ENCODE data around the gene SPATA6L. TPM values are rescaled to one million over a fixed set of nuclear protein-coding genes. Genes with fewer than 3 reads are reported as not detected.

SPATA6L gene
- total RNA-seq, 1 donor from 2014 or later, result 10.9 TPM

DNA sequence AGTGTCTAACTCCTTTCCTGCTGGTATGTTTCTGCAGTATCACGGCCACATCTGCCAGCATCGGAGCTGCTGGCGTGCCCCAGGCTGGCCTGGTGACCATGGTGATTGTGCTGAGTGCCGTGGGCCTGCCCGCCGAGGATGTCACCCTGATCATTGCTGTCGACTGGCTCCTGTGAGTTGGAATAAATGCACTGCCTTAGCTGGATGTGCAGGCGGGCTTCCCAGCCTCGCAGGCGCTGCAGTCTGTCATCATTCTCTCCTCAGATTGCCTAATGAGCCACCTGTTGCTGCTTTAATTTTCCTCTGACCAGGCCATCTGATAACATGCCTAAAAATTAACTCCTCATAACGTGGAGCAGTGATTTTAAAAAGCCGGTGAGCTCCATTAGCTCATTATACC is 83.3 kb downstream of the SPATA6L start:
- no peak for DNase-seq

DNA sequence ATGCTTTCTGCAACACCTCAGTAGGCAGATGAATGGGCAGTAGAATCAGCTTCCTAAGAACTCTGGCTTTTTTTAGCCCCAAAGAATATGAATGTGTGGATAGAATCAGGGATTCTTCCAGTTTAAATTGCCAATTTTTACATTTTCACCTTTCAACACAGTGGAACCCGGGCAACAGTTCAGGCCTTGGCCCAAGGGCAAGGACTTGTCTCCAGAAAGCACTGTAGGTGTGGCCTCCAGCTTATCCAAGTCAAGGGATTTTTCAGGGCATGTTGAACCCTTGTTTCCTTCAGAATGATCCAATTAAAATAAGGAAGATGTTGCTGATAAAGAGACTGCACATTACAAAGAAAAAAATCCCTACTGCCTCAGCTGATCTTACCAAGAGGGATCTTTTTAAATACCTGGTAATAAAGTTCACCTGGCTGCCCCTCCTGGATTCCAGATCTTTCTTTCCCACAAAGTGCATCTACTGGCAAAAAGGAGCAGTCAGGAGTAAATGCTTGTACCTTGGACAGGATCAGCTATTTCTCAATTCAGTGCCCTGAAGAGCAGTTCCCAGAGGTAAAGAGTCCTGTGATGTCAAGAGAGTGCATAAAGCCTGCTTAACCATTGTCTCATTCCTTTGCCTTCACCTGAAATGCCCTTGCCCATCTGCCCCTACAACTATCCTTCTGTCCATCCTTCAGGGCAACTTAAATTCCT is 84.3 kb downstream of the SPATA6L start:
- no peak for DNase-seq

DNA sequence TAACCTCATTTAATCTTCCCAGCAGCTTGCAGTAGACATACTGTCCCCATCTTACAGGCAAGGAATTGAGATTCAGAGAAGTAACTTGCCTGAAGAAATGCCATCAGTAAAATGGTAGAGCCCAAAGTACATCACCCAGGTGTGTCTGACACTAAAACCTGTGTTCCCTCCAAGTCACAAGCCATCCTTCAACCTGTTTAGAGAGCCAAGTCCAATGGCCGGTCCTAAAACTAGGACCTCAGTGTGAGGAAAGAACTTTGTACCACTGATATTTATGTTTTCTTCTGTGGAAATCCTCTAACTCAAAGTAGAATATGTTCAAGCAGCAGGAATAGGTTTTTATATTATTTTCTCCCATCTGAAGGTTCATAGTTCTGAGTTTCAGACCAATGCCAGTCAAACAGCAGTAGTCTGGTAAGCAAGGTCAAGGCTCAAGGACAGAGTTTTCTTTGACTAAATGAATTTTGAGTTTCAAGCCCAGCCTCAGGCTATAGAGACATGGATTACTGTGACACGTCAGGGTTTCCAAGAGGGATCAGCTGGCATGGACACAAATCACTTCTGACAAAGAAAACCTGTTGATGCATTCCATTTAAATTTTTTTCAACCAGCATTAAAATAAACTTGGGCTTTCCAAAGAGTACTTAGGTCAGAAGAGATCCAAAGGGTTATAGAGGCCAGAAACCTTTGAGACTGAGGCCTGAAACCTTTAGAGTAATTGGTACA is 85.1 kb downstream of the SPATA6L start:
- no peak for DNase-seq

DNA sequence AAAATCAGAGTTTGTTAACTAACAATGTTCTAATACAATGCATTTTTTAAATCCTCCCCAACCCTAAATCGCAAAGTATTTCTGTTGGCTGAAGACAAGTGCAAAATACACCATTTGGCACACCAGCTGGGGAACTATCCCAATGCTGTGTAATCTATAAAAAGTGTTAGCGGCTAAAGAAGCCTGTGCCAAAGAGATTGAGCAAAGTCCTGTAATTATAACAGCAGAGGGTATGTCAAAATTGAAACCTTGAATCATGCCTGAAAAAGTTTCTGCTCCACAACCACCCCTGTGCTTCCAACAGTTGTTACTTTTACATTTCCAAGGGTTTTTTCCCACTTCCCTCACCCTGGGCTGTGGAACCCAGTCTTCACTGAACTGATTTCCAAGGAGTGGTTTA is 87.3 kb downstream of the SPATA6L start:
- no peak for DNase-seq

DNA sequence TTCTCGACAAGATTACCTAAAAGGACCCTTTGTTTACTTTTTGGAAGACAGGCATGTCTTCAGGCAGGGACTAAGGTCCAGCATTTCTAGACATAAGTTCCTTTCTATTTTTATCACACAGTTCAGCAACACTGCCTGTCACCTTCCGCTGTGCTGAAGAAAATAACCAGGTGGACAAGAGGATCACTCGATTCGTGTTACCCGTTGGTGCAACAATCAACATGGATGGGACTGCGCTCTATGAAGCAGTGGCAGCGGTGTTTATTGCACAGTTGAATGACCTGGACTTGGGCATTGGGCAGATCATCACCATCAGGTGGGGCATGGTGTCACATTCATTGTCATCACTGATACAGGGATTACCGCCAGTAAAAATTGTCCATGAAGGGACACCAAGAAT is 89.8 kb downstream of the SPATA6L start:
- no peak for DNase-seq

DNA sequence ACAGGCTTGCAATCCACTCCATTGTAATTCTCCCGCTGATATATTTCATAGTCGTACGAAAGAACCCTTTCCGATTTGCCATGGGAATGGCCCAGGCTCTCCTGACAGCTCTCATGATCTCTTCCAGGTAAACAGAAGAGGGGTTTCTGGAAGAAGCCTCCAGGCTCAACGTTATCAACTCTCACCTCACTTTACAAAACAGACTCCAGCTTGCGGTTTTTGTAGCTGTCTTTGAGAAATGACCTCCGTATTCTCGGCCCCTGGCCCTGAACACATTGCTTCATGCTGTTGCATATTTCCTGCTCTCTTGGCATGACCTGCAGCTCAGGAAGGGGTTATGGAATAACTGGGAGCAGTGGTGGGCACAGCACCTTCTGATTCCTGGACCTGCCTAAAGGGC is 90.3 kb downstream of the SPATA6L start:
- DNase-seq, result no peak

DNA sequence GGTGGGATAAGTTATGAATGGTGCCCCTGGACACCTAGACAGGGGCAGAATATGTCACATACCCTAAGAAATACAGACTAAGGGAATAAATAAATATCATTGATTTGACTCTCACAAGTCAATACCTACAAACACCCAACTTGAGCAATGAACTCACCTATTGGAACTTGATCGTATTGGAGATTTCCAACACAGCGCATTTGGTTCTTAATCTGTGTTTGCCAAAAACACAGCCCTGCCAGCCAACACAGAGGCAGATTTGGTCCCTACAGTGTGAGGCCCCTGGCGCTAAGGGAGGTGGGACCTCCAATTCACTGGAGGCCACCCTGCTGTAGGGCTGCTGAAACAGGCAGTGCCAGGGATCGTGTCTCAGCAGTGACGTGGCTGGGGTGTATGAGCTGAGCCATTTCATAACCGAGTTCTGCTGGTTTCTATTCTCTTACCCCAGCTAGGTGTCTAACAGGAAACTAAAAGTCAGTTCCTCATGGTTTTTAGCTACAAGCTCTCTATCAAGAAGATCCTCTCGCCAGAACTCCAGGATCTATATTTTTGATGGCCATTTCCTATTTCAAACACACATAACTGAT is 91.5 kb downstream of the SPATA6L start:
- DNase-seq, result no peak

DNA sequence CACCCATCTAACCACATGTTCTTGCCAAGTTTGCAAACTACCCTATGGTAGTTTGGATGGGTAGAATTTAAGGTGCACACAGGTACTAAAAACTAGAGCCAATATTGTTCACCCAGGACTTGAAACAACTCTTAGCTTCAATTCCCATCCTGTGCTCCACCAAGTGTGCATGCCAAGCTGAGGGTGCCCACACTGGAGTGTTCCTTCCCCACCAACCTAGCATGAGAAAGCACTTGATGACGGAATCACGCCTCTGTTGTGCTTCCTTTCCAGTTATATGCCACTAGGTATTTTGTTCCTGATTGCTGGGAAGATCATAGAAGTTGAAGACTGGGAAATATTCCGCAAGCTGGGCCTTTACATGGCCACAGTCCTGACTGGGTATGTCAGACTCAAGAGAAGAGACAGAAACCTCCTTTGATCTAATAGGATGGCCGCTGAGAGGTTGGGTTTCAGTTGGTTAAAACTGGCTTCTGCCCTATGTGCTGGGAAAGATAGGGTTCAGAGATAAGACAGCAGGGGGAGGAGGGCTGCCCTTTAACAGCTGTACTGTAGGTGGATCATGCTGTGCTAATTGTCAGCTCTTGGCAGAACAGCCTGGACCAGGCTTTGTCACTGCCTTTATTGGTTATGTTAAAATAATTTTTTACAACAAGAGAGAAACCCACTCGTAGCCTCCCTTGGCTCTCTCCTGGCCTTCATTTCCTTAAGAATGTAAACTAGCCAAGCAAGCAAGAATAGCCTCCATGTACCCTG is 92.5 kb downstream of the SPATA6L start:
- DNase-seq, result peak; percentile 36

DNA sequence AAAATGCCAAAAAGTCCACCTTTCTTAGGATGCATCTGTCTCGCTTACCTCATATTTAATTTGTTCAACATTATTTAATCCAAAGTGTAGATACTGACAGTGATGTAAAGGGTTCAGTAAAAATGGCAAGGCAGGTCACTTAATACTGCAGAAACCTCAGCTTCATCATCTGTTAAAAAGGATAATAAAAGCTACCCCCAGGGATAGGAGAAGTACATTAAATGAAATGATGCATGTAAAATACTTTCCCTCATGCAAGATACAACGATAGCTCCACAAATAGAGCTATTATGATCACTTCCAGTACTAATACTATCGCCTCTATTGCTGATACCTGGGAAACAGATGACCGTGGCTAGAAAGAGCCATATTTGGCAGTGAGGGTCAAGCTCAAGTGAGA is 93.1 kb downstream of the SPATA6L start:
- DNase-seq, result no peak

DNA sequence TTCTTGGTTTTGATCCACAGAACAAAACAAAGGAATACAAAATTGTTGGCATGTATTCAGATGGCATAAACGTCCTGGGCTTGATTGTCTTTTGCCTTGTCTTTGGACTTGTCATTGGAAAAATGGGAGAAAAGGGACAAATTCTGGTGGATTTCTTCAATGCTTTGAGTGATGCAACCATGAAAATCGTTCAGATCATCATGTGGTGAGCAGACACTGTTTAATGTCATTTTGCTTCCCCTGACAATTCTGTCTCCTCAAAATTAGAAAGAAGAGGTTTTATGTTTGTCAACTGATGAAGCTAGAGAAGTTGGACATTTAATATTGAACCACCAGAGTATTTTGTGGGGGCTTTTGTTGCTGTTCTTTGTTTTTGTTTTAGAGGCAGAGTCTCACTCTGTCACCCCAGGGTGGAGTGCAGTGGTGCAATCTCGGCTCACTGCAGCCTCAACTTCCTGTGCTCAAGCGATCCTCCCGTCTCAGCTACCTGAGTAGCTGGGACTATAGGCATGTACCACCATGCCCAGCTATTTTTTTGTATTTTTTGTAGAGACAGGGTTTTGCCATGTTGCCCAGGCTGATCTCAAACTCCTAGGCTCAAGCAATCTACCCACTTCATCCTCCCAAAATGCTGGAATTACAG is 94.0 kb downstream of the SPATA6L start:
- DNase-seq, result no peak

DNA sequence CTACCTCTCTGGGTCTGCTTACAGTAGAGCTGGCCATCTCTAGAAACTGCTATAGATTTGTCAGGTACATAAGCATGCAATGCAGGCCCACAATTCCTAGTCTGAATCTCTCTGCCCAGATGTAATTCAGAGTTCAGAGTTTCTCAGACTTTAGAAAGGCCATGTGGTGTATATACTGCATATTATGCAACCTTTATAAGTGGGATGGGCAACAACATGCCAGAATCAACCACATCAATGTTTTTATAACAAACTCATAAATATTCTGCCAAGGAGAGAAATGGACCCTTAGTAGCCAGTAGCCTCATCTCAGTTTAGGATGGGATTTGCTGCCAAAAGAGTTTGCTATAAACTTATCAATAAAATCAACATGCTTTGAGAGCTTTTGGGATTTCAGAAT is 97.2 kb downstream of the SPATA6L start:
- DNase-seq, result no peak

DNA sequence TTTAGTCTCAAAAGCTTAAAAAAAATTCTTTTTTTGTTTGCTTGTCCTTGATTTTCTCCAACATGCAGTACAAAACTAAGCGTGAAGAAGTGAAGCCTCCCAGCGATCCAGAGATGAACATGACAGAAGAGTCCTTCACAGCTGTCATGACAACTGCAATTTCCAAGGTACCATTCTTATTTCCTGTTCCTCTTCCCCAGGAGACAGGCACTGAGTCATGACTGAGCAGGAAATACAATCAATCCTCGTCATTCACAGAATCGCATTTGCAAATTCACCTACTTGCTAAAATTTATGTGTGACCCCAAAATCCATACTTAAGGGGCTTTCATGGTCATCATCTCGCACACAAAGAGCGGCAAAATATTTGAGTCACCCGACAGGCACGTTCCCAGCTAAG is 98.7 kb downstream of the SPATA6L start:
- DNase-seq, result no peak

DNA sequence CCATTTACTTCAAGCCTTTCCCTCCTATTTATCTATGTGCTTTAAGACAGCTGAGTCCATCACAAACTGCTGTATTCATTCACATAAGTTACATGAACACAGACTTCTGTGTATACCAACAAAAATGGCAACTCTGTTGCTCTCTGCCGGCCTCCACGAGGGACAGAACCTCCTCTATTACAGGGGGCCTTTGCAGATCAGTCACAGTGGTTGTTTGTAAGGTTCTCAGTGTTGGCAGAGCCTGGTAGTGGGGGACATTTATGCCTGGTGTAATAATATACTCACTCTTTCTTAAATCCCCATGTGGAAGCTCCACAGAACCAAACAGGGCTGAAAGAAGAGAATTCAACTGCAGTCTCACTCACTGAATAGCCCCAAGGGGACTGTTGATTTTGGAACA is 99.5 kb downstream of the SPATA6L start:
- no peak for DNase-seq

DNA sequence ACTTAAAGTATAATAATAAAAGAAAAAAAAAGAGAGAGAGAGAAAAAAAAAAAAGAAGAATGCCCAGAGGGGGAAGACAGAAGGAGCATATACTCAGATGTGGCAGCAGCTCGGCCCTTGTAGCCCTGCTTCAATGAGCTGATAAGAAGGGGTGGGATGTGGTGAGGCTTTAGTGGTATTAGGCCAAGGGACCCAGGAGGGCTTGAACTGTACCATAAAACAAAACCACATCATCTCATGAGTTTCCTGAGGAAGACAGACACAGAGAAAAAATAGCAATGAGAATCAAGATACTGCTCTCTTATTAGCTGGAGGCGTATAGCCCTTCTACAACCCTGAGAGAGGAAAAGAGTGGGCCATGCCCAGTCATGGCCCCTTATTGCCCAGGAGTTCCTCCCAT is 103.2 kb downstream of the SPATA6L start:
- no peak for DNase-seq

DNA sequence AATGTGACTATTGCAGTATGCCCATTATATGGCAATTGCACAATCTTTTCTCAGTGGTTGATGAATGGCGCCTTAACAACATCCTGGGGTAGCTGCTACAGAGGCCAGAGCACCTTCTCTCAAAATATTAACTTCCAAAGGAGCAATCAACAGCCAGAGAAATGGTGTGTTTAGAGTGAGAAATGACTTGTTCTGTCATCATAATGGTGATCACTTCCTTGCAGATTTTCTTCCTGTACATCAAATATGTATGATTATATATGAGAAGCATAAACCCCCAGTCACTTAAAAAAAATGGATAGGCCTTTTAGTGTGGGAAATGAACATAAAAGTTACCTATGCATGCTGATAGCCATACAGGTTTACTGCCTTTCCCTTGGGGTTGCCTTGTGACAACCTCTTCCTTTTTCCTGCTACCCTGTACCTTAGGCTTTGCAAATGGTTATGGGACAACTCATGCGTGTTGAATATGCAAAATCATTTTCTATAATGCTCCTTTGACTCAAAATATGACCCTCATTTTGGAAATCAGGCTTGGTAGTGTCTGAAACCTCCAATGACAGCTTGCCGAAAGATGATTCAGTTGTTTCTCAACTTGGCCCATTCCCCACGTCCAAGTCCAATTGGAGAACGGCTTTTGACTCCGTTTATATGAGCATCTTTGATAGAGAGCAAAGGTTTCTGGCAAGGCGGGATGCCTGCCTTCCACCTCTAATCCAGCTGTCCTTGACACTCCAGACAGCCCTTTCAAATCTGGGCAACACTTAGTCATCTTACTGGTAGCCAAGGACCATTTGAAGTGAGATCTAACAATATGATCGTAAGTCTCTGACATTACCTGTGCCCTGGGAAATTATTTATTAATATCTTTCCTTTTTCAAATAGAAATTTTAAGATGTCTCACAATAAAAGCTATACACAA is 106.8 kb downstream of the SPATA6L start:
- DNase-seq, result no peak

DNA sequence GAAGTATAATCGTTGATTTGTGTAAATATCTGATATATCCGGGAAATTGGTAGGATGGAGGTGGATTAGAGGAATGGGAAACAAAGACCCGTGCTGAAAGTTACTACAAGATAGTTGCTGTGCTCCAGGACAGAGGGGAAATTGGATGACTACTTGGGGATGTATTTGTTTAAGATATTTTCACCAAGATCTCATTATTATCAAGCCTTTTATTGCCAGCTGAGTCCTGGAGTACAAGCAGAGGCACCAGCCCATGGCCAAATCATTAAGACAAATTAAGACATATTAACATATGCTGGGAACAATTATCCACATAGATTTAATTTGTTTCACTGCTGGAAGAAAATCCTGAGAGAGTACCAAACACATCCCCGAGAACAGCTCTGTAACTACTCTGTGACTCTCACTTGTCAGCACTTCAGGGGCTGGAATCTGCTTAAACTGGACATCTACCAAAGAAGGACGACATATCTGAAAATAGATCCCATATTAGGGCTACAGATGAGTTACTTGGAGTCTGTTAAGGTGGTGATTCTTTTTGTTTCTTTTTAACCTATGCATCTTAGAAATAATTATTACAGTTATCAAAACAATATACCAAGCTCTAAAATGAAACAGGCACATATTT is 107.8 kb downstream of the SPATA6L start:
- no peak for DNase-seq

DNA sequence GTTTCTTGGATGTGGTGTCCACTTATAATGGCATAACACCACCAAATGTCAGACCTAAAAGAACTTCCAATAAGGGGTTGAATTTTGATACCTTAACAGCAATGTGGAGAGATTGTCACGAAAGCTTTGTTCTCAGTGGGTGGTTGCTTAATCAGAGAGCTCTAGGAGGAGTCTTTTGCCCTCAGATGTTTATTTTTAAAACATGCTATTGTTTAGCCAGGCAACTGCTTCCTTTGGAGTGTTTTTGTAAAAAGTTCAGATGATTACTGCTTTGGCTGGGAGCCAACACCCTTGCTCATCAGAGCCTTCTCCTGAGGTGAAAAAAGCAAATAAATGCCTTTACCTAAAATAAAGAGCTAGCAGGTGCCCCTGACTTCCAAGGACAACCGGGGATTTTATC is 111.0 kb downstream of the SPATA6L start:
- DNase-seq, result no peak

DNA sequence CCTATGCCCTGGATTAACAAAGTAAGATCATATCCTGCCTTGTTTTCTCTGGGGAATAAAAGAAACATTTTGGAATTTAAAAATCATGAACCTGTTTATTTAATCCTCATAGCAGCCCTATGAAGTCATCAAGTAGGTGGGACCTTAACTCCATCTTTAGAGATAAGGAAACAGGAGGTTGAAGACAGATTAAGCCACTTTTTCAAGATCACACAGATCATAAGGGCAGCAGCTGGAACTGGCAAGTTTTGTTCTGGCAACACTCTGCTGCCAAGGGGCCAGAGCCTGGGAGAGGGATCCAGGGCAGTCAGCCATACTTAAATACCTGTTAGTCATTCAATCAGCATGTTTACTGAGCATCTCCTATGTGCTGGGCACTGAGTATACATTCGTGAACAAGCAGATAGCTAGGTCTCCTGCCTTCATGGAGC is 112.3 kb downstream of the SPATA6L start:
- DNase-seq, result no peak

DNA sequence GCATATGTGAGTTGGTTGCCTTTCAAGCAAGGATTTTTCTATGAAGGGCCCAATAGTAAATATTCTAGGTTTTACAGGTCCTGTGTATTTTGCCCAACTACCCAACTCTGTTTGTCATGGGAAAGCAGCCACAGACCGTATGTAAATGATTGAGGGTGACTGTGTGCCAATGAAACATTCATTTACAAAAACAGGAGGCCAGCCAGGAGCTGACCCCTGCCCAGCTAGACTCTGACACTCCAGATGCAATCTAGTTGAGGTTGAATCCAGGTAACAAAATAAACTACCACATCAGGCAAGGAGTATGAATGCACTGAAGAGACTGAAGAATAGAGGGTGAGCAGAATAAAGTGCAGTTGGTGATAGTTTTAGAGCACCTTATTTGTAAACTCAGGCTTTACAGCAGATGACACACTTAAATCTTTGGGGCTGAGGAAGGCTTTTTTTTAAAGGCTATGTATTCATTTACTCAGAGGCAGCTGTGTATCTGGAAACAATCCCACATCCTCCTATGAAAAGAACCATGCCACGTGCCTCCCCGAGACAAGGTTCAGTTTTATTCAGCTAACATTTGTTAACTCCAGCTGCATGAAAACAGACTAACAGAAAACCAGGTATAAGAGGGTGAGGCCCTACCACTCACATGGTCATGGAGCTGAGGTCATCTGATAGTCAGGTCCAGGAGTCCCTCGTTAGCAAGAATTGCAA is 115.3 kb downstream of the SPATA6L start:
- no peak for DNase-seq

DNA sequence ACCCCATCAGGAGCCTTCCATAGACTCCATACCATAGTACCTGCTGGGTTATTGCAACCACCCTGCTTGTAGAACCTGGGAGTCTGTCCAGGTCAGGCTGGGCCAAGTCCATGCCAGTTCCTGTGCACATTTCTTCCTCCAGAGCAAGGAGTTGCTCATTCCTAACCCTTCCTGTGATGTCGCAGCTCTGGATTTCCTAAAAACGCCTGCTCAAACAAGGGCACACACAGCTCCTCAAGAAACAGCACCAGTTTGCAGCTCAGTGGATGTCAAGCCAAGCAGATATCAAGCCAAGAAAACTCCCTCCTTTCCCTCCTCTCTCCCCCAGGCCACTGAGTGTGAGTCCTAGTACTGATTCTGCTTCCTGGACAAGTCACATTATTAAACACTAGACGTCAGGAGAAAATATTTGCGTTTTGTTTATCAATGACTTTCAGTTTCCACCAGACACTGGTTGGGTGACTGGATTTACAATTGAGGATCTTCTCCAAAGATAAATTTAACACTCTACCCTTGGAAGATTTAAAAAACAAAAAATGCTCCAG is 116.5 kb downstream of the SPATA6L start:
- DNase-seq, result no peak

Data from occipital lobe (tissue), 2 donors.